Spinal cord (tissue), 10 donors: ENCODE data around the gene USB1. TPM values are rescaled to one million over a fixed set of nuclear protein-coding genes. Genes with fewer than 3 reads are reported as not detected.

Source experiments
- DNase-seq, 6 donors: peaks; one replicate each; pipeline versions ENCODE4 v3.0.0 to v3.0.0-alpha.2; 2013 to 2015; ENCODE audit warnings: low spot score in 6 of 6, low read depth in 4 of 6
- H3K27ac ChIP-seq: one replicate; pipeline ENCODE4 v1.5.1; 2013; ENCODE audit warnings: low read depth, low read length, control low read depth
- H3K27me3 ChIP-seq: one replicate; pipeline ENCODE4 v1.6.1; 2013; ENCODE audit warnings: low read length; ENCODE audit not compliant: control insufficient read depth, insufficient read depth
- H3K36me3 ChIP-seq: one replicate; pipeline ENCODE4 v1.6.1; 2013; ENCODE audit warnings: low read length; ENCODE audit not compliant: control insufficient read depth, insufficient read depth
- H3K4me1 ChIP-seq: one replicate; pipeline ENCODE4 v1.6.1; 2013; ENCODE audit warnings: low read length; ENCODE audit not compliant: control insufficient read depth, insufficient read depth
- H3K4me3 ChIP-seq: one replicate; pipeline ENCODE4 v1.5.1; 2013; ENCODE audit warnings: low read depth, low read length, control low read depth
- H3K9me3 ChIP-seq: one replicate; pipeline ENCODE4 v1.6.1; 2013; ENCODE audit warnings: low read length; ENCODE audit not compliant: control insufficient read depth, insufficient read depth
- WGBS: methylation state at CpG from one replicate; pipeline ENCODE4 v1.1.5; 2013; ENCODE audit warnings: missing lambda C conversion rate; ENCODE audit not compliant: insufficient coverage; 5-methylcytosine and 5-hydroxymethylcytosine counted together
- polyA plus RNA-seq, 2 donors: library from polyadenylated mRNA; unstranded; fragments of 120-200 nt; gene quantifications; one replicate each; pipeline ENCODE4 v1.2.1, GENCODE V29; 2013; ENCODE audit not compliant: insufficient read length in 2 of 2
- total RNA-seq, 2 donors: library from RNA; depleted of rRNA in 1 of 2; stranded (reverse); fragments of 120-200 nt in 1 of 2; fragments of >200 nt in 1 of 2; gene quantifications; one replicate each; pipeline versions ENCODE4 v1.2.3 to v1.2.4, GENCODE V29; 2013 to 2014
- donor health status: healthy.

The USB1 gene
- total and polyA plus RNA-seq, 4 donors = 9.6 to 51.7 (median 33.1) TPM

DNA sequence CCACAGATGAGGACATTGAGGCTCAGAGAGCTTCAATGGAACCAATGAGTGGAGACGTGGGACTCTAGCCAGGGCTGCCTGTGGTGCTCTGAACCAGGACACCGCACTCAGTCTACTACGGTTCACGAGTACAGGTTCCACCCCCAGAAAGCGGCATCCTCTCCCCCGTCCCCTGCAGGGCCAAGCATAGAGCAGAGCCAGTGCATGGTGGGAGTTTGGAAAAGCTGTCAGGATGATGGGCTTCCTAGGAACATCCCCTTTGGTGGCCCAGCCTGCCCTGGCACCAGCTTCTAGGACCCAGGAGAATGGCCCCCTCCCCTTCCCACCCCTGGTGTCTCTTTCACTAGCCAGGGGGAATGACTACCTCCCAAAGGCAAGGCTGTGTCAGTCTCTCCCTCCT lies 9.1 kb upstream of the USB1 start:
- Histone ChIP-seq H3K4me3 (no peak overlapping the region), H3K9me3 (no peaks in the 10 kb centered on the region), H3K36me3 (peaks cover 50% of the 10 kb centered on the region), H3K4me1 (peaks cover 12% of the 10 kb centered on the region), H3K27me3 (peaks cover 2% of the 10 kb centered on the region), H3K27ac (no peak overlapping the region)
- no peak for DNase-seq
- WGBS = 86% methylated on average over 5 of the region's 6 CpGs

DNA sequence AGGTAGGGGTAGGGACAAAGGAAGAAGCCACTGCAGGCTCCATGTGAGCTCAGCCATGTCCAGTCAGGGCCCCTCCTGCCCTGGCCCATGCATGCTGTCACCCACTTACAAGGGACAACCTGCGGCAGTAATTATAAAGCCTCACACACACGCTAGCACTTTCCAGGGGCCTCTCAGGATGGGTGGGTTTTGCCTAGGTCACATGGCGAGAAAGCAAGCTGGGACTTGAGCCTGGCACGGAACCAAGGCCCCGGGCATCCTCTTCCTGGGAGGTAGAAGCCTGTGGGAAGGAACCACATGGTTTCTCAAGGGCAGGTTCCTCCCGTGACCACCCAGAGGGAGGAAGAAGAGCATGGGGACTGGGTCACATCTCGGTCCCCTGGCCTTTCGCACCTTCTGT lies 7.8 kb upstream of the USB1 start:
- Histone ChIP-seq H3K9me3 (no peaks in the 10 kb centered on the region), H3K27ac (no peak overlapping the region), H3K4me1 (peaks cover 16% of the 10 kb centered on the region), H3K27me3 (no peaks in the 10 kb centered on the region), H3K36me3 (peaks cover 62% of the 10 kb centered on the region), H3K4me3 (no peak overlapping the region)
- DNase-seq = no peak
- 83% methylated on average over 6 of the region's 8 CpGs for WGBS

DNA sequence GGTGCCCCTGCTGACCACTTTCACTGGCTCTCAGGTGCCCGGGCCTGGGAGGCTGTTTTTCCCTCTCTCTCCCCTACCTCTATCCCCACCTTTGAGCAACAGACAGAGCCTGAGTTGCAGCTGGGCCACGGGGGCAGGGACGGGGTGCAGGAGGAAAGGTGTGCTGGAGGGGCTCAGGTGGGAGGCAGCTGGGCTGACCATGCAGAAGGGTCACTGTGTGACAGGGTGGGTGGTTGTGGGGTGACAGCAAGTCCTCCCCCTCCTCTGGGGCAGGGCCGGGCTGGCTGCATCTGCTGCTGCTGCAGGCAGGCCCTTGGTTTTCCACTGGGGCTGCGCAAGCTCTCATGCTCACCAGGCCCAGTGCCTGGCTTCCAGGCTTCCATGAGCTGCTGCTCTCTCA lies 7.3 kb upstream of the USB1 start:
- no peaks in the 10 kb centered on the region for H3K9me3 ChIP-seq
- H3K36me3 ChIP-seq = peaks cover 62% of the 10 kb centered on the region
- DNase-seq = no peak
- peaks cover 20% of the 10 kb centered on the region for H3K4me1 ChIP-seq
- H3K4me3 ChIP-seq = no peak overlapping the region
- no peaks in the 10 kb centered on the region for H3K27me3 ChIP-seq
- no peak overlapping the region for H3K27ac ChIP-seq
- 100% methylated on average over 1 of the region's 5 CpGs for WGBS

DNA sequence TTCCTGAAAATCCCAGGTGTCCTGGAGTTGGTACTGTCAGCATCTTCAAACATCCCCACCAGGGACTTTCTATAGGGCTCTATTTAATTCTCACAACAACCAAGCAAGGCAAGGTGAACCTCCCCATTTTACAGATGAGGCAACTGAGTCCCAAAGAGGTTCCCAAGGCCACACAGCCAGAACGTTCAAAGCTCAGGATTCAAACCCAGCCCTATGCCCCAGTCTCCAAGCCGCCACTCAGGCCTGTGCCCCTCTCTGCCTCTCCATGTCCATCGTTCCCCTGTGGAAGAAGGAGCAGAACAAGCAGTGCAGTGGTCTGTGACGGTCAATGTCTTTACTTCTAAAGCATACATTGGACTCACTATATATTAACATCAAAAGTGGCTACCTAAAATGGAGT lies 6.8 kb upstream of the USB1 start:
- H3K27me3 ChIP-seq = no peaks in the 10 kb centered on the region
- WGBS = 98% methylated on average over 3 of the region's 4 CpGs
- no peaks in the 10 kb centered on the region for H3K9me3 ChIP-seq
- H3K36me3 ChIP-seq = peaks cover 62% of the 10 kb centered on the region
- H3K4me1 ChIP-seq = peaks cover 25% of the 10 kb centered on the region
- H3K4me3 ChIP-seq = no peak overlapping the region
- no peak for DNase-seq
- no peak overlapping the region for H3K27ac ChIP-seq

DNA sequence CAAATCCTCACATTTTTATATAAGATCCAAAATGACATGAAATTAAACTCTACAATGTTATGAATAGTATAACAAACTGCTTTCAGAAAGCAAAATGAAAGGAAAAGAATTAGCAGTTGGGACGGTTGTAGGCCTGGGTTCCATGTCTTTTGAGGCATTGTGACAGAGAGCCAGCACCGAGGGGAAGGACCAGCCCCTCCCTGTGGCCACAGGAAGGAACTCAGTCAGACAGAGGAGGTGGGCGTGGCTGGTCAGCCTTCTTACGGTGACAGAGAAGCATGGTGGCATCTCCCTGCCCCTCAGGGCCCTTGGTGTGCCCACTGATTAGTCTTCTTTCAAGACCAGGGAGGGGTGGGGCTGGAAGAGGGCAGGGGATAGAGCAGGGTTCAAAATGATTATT lies 6.4 kb upstream of the USB1 start:
- peaks cover 62% of the 10 kb centered on the region for H3K36me3 ChIP-seq
- DNase-seq = peak in 1 of 6 donors; percentile 37
- no peaks in the 10 kb centered on the region for H3K27me3 ChIP-seq
- no peaks in the 10 kb centered on the region for H3K9me3 ChIP-seq
- H3K27ac ChIP-seq = no peak overlapping the region
- WGBS = 23% methylated on average over 3 of the region's 4 CpGs
- peaks cover 29% of the 10 kb centered on the region for H3K4me1 ChIP-seq
- H3K4me3 ChIP-seq = no peak overlapping the region

DNA sequence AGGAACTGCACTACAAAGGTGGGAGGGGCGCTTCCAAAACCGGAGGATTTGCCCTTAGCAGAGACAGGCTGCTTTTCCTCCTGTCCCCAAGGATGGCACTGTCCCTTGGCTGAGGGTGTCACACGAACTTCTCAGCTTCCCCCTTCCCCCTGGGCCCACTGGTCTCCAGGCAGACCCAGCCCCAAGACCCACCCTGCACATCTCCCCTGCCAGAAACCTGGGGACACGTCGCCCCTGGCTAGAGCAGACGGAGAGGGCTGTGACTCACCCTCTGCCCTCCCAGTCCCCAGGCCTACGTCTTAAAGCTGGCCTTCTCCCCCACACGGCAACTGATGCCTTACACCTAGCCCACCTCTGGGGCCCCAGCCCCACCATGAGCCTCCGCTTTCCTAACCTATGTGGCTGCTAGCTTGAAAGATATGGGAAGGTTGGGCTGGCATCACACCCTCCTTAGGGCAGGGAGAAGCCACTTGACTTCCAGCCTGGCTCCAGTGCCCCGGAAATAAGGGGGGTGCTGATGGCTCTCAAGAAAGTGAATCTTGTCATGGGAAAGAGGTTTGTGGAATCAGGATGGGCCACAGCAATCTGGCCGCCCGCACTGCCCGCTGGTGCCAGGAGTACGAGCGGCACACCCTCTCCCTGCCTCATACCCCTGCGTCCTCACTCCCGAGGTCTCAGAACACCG lies 5.3 kb upstream of the USB1 start:
- Histone ChIP-seq H3K27ac (no peak overlapping the region), H3K9me3 (no peaks in the 10 kb centered on the region), H3K27me3 (no peaks in the 10 kb centered on the region), H3K4me1 (peaks cover 32% of the 10 kb centered on the region), H3K36me3 (peaks cover 62% of the 10 kb centered on the region), H3K4me3 (no peak overlapping the region)
- DNase-seq = no peak
- WGBS = 83% methylated on average over 10 of the region's 18 CpGs

DNA sequence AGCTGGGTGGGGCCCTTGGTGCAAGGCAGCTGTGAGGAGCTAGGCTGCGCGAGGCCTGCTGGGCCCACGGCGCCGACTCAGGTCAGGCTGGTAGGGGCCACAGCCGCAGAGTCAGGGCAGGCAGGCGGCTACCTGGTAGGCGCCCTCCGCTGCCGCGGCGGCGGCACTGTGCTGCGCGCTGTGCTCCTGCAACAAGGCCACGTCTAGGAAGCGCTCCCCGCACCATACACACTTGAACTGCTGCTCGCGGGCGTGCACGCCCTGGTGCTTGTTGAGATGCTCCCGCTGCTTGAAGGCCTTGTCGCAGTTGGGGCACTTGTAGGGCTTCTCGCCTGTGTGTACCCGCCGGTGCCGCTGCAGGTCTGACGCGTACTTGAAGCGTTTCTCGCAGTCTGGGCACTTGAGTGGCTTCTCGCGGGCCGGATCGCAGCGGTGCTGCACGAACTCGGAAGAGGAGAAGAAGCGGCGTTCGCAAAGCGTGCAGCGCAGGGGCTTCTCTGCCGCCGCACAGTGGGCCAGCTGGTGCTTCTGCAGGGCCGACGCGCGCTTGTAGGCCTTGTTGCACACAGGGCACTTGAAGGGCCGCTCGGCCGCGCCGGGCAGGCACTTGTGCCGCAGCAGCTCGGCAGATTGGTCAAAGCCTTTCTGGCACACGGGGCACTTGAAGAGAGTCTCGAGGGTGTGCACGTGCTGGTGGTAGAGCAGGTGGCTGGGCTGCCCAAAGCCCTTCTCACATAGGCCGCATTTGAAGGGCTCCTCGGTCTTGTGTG lies 4.6 kb upstream of the USB1 start:
- Histone ChIP-seq H3K9me3 (no peaks in the 10 kb centered on the region), H3K4me3 (no peak overlapping the region), H3K4me1 (peaks cover 40% of the 10 kb centered on the region), H3K27ac (no peak overlapping the region), H3K27me3 (no peaks in the 10 kb centered on the region), H3K36me3 (peaks cover 59% of the 10 kb centered on the region)
- 96% methylated on average over 62 of the region's 62 CpGs for WGBS
- no peak for DNase-seq

DNA sequence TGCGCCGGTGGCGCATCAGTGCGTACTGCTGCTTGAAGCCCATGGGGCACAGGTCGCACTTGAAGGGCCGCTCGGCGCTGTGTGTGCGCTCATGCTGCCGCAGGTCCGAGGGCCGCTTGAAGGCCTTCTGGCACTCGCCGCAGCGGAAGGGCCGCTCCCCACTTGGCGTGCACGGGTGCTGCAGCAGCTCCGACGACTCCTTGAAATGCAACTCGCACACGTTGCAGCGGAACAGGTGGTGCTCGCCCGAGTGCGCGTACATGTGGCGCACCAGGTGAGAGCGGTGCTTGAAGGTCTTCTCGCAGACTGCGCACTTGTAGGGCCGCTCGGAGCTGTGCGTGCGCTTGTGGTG lies 4.1 kb upstream of the USB1 start:
- Histone ChIP-seq H3K27me3 (no peaks in the 10 kb centered on the region), H3K9me3 (no peaks in the 10 kb centered on the region), H3K4me3 (no peak overlapping the region), H3K36me3 (peaks cover 54% of the 10 kb centered on the region), H3K4me1 (peaks cover 43% of the 10 kb centered on the region), H3K27ac (no peak overlapping the region)
- DNase-seq = no peak
- WGBS = 95% methylated on average over 35 of the region's 35 CpGs

DNA sequence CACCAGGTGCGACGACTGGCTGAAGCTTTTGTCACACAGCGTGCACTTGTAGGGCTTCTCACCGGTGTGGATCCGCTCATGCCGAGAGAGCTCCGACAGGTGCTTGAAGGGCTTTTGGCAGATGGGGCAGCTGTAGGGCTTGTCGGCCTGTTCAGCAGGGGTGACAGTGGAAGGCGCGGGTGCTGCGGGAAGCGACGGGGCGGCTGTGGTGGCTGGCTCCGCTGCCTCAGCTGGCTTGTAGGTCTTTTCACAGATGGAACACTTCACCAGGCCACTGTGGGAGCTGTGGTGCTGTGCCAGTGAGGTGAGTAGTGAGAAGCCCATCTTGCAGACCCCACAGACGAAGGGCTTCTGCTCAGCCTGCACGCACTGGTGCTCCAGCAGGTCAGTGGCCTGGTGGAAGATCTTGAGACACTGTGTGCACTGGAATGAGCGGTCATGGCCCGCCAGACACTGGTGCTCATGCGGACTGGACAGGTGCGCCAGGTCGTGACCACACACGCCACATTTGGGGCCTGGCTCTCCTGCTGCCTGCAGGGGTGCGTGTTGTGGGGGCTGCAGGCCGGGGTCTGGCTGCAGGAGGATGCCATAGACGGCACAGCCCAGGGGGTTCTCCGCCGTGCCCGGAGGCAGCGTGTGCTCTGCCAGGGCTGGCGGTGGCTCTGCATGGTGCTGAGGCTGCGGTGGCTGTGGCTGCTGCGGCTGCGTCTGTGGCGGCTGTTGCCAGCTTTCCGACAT lies 3.5 kb upstream of the USB1 start:
- Histone ChIP-seq H3K4me3 (no peak overlapping the region), H3K4me1 (peaks cover 43% of the 10 kb centered on the region), H3K27me3 (no peaks in the 10 kb centered on the region), H3K9me3 (no peaks in the 10 kb centered on the region), H3K27ac (no peak overlapping the region), H3K36me3 (peaks cover 55% of the 10 kb centered on the region)
- DNase-seq = no peak
- 94% methylated on average over 35 of the region's 36 CpGs for WGBS
